AG10803 (cell line): ENCODE data around the gene ZNF337.

Experiments
- DNase-seq: peaks from one replicate; pipeline ENCODE4 v3.0.0; 2010; ENCODE audit warnings: low read depth
- H3K4me3 ChIP-seq: 2 replicates; pipeline ENCODE4 v1.5.1; 2011; ENCODE audit warnings: mild to moderate bottlenecking, low read length, control low read depth
- TF ChIP-seq, protein P1 (sequence below): conservative IDR thresholded peaks from 2 replicates; pipeline ENCODE4 v1.5.1; 2011; ENCODE audit warnings: mild to moderate bottlenecking, low read length, control low read depth, inconsistent platforms

Gene ZNF337

GRCh38 chr20:25624500-25624939, 72.1 kb downstream of the ZNF337 start:
- peak overlapping the region; percentile 88 for H3K4me3 ChIP-seq
- no peak for DNase-seq
- TF ChIP-seq, protein P1, sequence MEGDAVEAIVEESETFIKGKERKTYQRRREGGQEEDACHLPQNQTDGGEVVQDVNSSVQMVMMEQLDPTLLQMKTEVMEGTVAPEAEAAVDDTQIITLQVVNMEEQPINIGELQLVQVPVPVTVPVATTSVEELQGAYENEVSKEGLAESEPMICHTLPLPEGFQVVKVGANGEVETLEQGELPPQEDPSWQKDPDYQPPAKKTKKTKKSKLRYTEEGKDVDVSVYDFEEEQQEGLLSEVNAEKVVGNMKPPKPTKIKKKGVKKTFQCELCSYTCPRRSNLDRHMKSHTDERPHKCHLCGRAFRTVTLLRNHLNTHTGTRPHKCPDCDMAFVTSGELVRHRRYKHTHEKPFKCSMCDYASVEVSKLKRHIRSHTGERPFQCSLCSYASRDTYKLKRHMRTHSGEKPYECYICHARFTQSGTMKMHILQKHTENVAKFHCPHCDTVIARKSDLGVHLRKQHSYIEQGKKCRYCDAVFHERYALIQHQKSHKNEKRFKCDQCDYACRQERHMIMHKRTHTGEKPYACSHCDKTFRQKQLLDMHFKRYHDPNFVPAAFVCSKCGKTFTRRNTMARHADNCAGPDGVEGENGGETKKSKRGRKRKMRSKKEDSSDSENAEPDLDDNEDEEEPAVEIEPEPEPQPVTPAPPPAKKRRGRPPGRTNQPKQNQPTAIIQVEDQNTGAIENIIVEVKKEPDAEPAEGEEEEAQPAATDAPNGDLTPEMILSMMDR, result no peak
